Esophagus squamous epithelium (tissue), 5 donors: Measurements from ENCODE around the gene HVCN1. TPM values are rescaled to one million over a fixed set of nuclear protein-coding genes. Genes with fewer than 3 reads are reported as not detected.
"Not testable (repeated sequence)": the region's sequence is repeated elsewhere in the genome, so short reads cannot be mapped to it uniquely, and the experiment has no call there.

Experiments used
- DNase-seq: peaks from one replicate; lab custom pipeline; 2025; lab: John Stamatoyannopoulos, UW
- H3K27ac ChIP-seq, 4 donors: fragments of 200-600 bp; sonication (generic); one replicate each; pipeline ENCODE4 v1.5.1; 2016 to 2019; ENCODE audit warnings: mild to moderate bottlenecking in 1 of 4
- H3K27me3 ChIP-seq, 4 donors: fragments of 200-600 bp; sonication (generic); 1 replicate in 3 of 4; 2 replicates in 1 of 4; pipeline versions ENCODE4 v1.5.1 to v1.6.0; 2017 to 2021; ENCODE audit warnings: antibody characterized with exemption in 1 of 4
- H3K36me3 ChIP-seq, 3 donors: fragments of 200-600 bp; sonication (generic); one replicate each; pipeline ENCODE4 v1.5.1; 2016 to 2019
- H3K4me1 ChIP-seq, 3 donors: fragments of 200-600 bp; sonication (generic); one replicate each; pipeline ENCODE4 v1.5.1; 2017 to 2019
- H3K4me3 ChIP-seq, 4 donors: fragments of 200-600 bp; sonication (generic); 1 replicate in 3 of 4; 2 replicates in 1 of 4; pipeline ENCODE4 v1.5.1; 2016 to 2019; ENCODE audit warnings: mild to moderate bottlenecking in 2 of 4, moderate library complexity in 1 of 4
- H3K9me3 ChIP-seq, 3 donors: fragments of 200-600 bp; sonication (generic); one replicate each; pipeline ENCODE4 v1.5.1; 2016 to 2019
- POLR2A ChIP-seq, 4 donors: fragments of 450-650 bp; IDR thresholded peaks; one replicate each; pipeline ENCODE4 v1.6.1; 2017; ENCODE audit warnings: antibody characterized with exemption in 4 of 4, mild to moderate bottlenecking in 4 of 4, moderate library complexity in 3 of 4
- WGBS, 2 donors: methylation state at CpG; one replicate each; pipeline ENCODE4 v1.1.5; 2018; 5-methylcytosine and 5-hydroxymethylcytosine counted together
- intact Hi-C: fragments of 100-400 bp; cut with DNase I; formaldehyde crosslinking; loops from one replicate; pipeline ENCODE4 v1.15.0; 2022
- total RNA-seq, 4 donors: library from RNA; depleted of rRNA; stranded (reverse); fragments of >200 nt; gene quantifications; one replicate each; pipeline ENCODE4 v1.1.0, GENCODE V29; 2016
- TF ChIP-seq, protein P1 (sequence below), 6 experiments: fragments of 450-650 bp in 4 of 6; fragments of 200-600 bp in 2 of 6; sonication (generic) in 2 of 6; IDR thresholded peaks; one replicate each; pipeline ENCODE4 v1.5.1; 2016 to 2019; ENCODE audit warnings: antibody characterized with exemption in 6 of 6, mild to moderate bottlenecking in 4 of 6, moderate library complexity in 4 of 6
- donor health status: DM: yes; HTN: yes; CAD: no.

Gene HVCN1
- total RNA-seq, 4 donors from 2014 or later, result 1.0 to 5.7 (median 1.7) TPM

DNA sequence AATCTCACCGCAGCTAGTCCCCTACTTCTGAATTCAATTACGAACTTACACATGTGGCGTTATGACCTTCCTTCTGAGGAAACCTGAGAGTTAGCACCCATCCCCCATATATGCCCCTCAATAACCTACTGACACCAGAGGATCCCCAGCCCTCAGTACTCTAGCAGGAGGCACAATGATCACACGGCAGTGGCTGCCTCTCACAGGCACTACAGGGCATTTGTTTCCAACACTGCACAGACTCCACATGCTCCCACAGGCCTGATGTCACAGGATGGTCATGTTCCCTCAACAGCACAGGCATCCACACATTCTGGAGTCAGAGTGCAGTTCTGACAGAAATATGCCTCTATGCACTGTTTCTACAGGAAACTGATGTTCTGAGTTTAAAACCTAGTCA lies 36.4 kb upstream of the HVCN1 start:
- no peak for DNase-seq
- WGBS, 2 donors, result 76 to 86% methylated on average over 4 of the region's 4 CpGs
- no peak overlapping the region for H3K27ac ChIP-seq
- intact Hi-C loops, result no loop called here
- no peaks in the 10 kb centered on the region for H3K27me3 ChIP-seq
- H3K36me3 ChIP-seq, result peaks cover 3 to 100% (median 36%) of the 10 kb centered on the region in 3 donors
- TF ChIP-seq, protein P1, sequence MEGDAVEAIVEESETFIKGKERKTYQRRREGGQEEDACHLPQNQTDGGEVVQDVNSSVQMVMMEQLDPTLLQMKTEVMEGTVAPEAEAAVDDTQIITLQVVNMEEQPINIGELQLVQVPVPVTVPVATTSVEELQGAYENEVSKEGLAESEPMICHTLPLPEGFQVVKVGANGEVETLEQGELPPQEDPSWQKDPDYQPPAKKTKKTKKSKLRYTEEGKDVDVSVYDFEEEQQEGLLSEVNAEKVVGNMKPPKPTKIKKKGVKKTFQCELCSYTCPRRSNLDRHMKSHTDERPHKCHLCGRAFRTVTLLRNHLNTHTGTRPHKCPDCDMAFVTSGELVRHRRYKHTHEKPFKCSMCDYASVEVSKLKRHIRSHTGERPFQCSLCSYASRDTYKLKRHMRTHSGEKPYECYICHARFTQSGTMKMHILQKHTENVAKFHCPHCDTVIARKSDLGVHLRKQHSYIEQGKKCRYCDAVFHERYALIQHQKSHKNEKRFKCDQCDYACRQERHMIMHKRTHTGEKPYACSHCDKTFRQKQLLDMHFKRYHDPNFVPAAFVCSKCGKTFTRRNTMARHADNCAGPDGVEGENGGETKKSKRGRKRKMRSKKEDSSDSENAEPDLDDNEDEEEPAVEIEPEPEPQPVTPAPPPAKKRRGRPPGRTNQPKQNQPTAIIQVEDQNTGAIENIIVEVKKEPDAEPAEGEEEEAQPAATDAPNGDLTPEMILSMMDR (IDR thresholded peaks at IDR 0.05), result no peak
- TF ChIP-seq POLR2A (IDR thresholded peaks at IDR 0.05), result no peak
- H3K9me3 ChIP-seq, result no peaks in the 10 kb centered on the region
- H3K4me3 ChIP-seq, result no peak overlapping the region
- H3K4me1 ChIP-seq, result peaks cover 0 to 11% (median 0%) of the 10 kb centered on the region in 3 donors

DNA sequence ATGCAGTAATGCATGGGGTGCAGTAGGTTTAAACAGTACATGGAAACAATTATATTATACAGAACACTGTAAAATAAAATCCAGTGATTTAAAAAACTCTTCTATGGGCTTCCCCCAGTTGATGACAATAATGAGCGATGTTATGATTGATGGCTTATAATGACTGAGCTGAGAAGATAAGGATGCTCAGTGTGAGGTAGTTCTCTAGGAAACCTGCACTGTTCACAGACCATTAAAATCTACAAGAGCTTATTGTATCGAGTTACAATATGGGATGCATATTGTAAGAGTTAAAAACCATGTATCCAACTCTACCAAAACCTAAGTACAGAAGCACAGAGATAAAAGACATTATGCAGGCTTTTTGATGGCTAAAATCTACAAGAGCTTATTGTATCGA lies 34.0 kb upstream of the HVCN1 start:
- DNase-seq, H3K27ac ChIP-seq, H3K4me3 ChIP-seq, intact Hi-C loops, H3K27me3 ChIP-seq, H3K9me3 ChIP-seq: not testable (repeated sequence)
- H3K4me1 ChIP-seq, result peaks cover 0 to 11% (median 0%) of the 10 kb centered on the region in 3 donors
- H3K36me3 ChIP-seq, result peaks cover 4 to 100% (median 41%) of the 10 kb centered on the region in 3 donors
- WGBS, 2 donors, result 90 to 93% methylated on average over 3 of the region's 3 CpGs

DNA sequence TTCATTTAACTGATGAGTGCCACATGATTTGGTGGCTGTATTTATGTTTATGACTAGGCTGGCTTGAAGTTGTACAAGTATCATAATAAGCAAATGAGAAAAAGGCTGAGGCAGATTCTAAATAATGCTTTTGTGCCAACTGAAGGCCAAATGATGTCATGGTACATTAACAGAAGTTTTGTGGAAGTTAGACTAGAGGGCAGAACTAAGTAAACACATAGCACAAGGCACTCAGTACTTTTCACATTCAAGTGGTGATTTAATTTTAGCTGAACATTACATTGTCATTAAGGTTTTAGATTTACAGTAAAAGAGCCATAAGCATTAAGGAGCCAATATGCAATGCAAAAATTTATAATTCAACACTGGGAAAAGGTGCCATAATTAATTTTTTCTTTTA lies 32.7 kb upstream of the HVCN1 start:
- TF ChIP-seq POLR2A (IDR thresholded peaks at IDR 0.05), result no peak
- TF ChIP-seq, protein P1 (IDR thresholded peaks at IDR 0.05), result no peak
- Histone ChIP-seq H3K27me3 (no peaks in the 10 kb centered on the region), H3K9me3 (no peaks in the 10 kb centered on the region), H3K27ac (no peak overlapping the region), H3K4me3 (no peak overlapping the region), H3K36me3 (peaks cover 4 to 100% (median 45%) of the 10 kb centered on the region in 3 donors), H3K4me1 (no peaks in the 10 kb centered on the region)
- no peak for DNase-seq
- intact Hi-C loops, result no loop called here

DNA sequence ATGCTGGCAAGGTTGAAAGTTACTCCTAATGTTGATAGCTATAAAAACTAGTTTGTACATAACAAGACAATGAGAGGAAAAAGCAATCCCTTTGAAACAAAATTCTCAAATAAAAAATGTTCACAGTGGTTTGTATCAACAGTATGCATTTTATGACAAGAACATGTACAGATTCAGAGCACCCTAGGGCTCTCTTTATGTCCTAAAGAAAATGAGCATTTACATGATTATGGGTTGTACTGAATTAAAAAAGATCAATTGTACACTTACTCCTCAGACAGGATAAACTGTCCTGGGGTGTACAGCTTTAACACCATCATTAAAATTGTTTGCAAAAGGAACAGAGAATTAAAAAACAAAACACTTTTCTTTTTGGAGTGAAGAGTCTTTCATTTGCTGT lies 31.6 kb upstream of the HVCN1 start:
- no peak for TF ChIP-seq POLR2A (IDR thresholded peaks at IDR 0.05)
- TF ChIP-seq, protein P1 (IDR thresholded peaks at IDR 0.05), result no peak
- Histone ChIP-seq H3K27ac (no peak overlapping the region), H3K4me1 (no peaks in the 10 kb centered on the region), H3K36me3 (peaks cover 4 to 89% (median 45%) of the 10 kb centered on the region in 3 donors), H3K9me3 (no peaks in the 10 kb centered on the region), H3K27me3 (no peaks in the 10 kb centered on the region), H3K4me3 (no peak overlapping the region)
- no peak for DNase-seq
- intact Hi-C loops, result no loop called here

DNA sequence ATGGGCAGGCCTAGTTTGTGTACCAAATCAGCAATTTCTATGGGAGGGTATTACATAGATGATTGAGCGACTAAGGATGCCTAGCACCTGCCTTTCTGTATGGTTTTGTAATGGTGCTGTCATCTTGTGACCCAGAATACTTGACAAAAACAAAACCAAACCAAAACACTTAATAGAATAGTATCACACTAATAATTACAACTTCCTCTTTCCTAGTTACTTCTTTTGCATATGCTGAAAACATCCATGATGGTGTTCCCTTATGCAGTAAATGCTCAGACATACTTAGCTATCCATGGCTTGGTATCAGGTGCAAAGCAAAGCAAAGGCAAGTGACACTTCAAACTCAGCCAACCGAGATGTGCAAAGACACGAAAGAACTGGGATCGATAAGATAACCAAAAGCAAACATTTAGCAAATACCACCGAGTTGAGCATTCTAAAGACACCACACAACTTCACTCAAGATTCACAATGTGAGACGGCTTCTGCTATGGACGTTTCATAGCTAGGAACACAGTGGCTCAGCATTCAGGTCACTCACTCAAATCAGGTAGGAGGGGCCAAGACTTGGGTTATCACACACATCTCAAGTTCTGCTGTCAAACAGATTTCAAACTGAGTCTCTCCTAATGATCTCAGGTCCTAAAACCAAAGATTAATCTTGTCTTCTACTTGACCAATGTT lies 29.4 kb upstream of the HVCN1 start:
- Histone ChIP-seq H3K9me3 (no peaks in the 10 kb centered on the region), H3K27me3 (no peaks in the 10 kb centered on the region), H3K36me3 (peaks cover 4 to 68% (median 37%) of the 10 kb centered on the region in 3 donors), H3K4me3 (no peak overlapping the region), H3K4me1 (no peaks in the 10 kb centered on the region), H3K27ac (no peak overlapping the region)
- 85 to 88% methylated on average over 7 of the region's 7 CpGs for WGBS, 2 donors
- intact Hi-C loops, result no loop called here
- TF ChIP-seq, protein P1 (IDR thresholded peaks at IDR 0.05), result no peak
- no peak for TF ChIP-seq POLR2A (IDR thresholded peaks at IDR 0.05)
- no peak for DNase-seq
